NCI-H526 (cell line): ENCODE data around the gene C10orf53.

Experiments
- DNase-seq, 2 experiments: peaks; one replicate each; lab custom pipeline; 2025; lab: John Stamatoyannopoulos, UW

C10orf53 gene, protein sequence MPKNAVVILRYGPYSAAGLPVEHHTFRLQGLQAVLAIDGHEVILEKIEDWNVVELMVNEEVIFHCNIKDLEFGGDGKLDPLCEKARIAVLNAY

DNA sequence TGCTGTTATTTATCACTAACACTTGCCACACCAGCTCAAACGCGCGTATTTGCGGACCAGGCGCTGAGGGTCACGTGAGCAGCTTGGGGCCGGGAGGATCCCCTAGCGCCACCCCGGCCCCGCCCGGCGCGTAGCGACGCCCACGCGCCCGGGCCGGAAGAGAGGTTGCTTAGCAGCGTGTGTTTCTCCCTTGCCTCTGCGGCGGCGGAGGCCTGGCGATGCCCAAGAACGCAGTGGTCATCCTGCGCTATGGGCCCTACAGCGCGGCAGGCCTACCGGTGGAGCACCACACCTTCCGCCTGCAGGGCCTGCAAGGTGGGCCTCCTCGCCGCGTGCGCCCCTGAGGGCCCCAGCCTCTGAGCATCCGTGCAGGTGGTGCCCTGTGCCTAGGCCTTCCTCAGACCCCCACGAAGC lies at the start of gene C10orf53:
C10orf53 (plus strand) TSS at position 172 of the 414 bp plus-strand sequence; CDS start at position 219, 47 bp downstream.
- DNase-seq, result no peak

DNA sequence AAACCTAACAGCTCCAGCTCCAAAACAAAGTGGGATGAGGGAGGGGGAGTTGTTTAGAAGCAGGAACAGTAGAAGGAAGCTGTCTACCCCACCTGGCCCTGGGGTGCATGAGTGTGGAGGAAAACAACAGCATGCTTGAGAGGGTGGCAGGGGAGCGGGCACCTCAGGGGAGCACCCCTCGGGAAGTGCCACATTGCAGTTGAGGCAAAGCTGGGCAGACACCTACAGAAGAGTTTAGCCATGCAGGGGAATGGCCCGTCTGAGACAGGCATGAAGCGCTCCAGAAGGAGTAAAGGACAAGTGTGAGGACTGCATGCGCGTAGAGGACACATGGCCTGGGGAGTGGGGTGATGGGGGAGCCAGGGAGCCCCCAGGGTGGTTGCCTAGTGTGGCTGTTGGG lies 47.5 kb upstream of the C10orf53 start:
- DNase-seq, result no peak

DNA sequence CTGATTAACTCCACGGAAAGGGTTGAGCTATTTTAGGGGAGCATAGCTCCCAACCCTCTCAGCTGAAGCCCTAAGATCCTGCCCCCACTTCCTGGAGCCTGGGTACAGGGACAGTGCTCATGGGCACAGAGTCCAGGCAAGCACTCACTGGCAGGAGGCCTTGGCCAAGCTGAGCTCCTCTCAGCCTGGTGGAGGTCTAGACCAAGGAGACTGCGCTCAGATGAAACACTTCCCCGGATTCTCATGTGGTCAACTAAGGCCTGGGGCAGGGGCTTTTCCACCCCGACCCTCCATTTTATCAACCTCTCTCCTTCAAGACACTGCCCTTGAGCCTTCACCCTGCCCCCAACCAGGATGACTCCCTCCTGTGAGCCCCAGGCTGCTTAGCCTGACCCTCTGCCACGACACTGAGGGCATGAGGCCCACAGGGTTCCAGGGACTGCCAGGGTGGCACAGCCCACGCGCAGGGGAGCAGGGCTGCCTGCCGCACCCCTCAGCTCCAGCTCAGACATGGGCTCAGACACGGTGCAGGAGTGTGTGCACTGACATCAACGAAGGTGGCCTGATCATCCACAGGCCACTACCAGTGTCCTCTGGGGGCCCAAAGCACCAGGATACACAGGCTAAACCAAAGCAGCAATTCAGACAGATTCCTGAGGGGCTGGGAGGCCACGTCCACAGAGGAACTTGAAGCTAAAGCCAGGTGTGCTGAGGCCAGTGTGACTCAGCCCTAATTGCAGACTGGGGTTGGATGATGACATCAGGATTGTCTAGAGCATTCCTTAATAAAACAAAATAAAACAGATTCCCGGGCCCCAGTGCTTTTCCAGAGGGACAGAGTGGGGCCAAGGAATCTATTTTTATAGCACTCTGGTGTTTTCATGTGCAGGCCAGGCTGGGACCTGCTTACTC lies 46.8 kb upstream of the C10orf53 start:
- no peak for DNase-seq

DNA sequence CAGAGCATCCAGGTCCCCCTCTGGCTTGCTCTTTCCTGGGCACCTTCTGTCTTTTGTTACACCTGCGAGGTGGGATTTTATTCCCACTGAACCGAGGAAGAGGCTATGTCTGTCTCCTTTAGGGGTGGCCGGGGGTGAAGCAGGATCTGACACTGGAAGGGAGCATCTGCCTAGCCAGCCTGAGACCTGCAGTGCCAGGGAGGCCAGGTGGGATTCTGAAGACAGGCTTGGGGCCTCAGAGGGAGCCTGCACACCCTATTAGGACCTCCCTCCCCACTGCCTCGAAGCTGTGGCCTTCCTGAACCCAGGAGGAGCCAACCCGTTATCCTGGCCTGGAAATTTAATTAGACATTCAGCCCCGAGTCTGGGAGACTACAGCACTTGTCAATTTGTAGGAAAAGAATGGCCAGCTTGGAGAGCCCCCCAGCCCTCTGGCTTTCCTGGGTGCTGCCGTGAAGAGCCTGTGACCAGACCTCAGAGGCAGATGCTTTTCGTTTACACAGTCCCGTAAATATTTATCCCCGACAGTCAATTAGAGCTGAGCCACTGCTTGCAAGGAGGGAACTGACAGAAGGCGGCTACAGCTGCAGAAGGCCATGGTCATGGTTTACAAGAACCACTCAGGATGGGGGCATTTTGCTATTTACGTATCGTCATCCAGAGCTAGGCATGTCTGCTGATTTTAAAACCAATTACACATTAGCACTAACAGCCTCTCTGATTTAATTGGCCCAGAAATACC lies 46.0 kb upstream of the C10orf53 start:
- no peak for DNase-seq

DNA sequence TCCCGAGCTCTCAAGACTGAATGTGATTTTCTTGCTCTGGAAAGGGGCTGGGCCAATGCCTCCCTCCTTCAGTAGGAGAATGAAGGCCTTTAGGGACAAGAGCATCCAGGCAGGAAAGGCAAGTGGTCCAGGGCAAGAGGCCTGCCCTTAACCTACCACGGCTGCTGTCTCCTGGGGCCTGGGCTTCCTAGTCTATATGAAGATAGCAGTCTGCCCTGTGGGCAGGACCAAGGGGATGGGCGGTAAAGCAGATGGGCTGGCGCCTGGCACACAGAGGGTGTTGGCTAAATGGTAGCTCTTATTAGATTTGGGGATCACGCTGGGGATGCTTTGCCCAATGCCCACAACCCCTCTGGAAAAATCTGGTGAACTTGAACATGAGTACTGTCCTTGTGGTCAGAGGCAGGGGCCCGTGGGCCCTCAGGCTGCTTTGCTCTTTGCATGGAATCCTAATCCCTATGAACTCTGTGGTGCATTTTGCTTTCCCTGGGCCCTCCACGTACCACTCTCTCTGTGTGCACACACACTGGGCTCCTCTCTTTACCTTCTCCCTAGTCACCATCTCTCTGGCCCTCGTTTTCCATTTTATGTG lies 45.3 kb upstream of the C10orf53 start:
- DNase-seq, result no peak

DNA sequence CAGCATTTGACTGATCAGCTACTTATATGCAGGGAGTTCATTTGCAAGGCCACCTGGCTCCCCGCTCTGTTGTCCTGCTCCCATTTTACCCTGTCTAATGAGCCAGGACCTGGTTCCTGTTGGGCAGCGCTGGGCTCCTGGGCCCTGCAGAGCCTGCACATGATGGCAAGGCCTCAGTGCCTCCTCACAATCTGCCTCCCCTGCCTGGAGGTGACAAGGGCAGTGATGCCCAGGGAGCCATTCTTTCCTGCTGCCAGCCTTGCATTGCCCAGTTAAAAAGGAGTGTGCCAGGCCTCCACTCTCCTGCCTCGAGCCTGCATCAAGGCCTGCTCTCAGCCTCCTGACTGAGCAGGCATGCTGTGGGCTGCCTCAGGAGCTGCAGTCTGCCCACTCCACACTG lies 37.1 kb upstream of the C10orf53 start:
- DNase-seq, result no peak

DNA sequence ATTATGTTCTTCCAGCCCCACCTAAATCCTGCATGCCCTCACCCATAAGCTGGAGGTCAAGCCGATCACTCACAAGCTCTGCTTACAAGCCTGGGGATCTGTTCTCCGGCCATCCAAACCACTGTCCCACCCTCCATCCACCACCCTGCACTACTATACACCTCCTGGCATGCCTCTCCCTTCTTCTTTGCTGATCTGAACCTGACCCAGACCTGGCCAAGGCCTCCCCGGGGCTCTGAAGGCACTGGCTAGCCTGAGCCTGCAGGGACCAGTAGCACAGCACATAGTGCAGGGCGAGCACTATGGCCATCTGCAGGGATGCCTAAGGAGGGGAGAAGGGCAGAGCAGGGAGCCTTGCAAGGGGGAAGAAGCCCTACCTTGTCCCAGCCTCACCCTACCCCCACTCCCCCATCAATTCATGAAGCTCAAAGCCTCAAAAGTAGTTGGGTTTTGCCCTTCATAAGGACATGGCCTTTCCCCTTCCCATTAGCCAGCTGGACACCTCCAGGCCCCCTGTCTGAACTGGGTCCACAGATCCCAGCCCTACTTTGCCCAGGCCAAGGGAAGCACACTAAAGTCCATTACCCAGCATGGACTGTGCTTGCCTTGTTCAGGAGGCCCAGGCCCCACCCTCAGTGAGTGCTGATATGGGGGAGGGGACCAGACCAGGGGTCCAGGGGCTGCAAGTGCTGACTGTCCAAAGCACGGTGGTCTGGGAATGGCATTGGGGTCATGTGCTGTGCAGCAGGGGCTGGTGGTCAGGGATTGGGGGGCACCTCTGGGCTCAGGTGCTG lies 36.0 kb upstream of the C10orf53 start:
- no peak for DNase-seq

DNA sequence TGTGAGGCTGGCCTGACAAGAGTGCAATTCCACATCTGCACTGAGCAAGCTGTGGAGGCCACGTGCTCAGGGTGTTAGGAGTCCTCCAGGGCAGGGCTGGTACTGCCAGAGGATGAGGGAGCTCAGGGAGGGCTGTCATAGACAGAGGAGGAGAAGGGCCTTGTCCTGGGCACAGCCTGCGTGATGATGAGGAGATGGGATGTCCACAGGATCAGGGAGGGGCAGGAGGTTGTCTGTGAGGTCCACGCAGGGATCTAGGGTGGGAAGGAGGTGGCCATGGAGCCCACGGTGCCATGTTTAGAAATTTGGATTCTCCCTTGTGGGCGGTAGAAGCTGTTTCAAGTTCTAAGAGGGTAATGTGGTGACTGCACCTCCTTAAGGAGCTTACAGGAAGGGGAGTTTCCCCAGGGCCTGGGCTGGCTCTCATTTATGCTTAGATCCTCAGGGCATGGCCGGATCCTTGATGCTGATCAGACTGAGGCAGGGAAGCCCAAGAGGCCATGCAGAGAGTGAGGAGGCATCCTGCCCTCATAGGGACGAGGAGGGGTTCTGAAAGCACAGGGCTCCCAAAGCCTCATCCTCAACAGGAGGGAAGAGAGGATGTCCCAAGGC lies 35.3 kb upstream of the C10orf53 start:
- no peak for DNase-seq

DNA sequence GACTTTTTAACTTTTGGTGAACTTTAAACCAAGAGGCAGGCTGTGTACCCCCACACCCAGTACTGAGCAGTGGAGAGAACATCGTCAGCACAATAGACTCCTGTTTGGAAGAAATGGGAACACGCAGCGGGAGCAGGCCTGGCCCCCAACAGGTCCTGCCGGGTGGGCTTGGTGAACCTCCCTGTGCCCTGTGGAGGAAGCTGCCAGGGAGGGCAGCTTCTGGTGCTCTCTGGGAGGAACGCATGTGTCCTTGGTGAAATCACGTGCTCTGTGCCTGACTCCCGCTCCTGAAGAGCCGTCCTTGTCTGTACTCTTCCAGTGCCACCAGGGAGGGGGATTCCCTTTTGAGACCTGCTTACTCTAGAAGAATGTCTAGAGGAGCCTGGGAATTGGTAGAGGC lies 34.0 kb upstream of the C10orf53 start:
- no peak for DNase-seq

DNA sequence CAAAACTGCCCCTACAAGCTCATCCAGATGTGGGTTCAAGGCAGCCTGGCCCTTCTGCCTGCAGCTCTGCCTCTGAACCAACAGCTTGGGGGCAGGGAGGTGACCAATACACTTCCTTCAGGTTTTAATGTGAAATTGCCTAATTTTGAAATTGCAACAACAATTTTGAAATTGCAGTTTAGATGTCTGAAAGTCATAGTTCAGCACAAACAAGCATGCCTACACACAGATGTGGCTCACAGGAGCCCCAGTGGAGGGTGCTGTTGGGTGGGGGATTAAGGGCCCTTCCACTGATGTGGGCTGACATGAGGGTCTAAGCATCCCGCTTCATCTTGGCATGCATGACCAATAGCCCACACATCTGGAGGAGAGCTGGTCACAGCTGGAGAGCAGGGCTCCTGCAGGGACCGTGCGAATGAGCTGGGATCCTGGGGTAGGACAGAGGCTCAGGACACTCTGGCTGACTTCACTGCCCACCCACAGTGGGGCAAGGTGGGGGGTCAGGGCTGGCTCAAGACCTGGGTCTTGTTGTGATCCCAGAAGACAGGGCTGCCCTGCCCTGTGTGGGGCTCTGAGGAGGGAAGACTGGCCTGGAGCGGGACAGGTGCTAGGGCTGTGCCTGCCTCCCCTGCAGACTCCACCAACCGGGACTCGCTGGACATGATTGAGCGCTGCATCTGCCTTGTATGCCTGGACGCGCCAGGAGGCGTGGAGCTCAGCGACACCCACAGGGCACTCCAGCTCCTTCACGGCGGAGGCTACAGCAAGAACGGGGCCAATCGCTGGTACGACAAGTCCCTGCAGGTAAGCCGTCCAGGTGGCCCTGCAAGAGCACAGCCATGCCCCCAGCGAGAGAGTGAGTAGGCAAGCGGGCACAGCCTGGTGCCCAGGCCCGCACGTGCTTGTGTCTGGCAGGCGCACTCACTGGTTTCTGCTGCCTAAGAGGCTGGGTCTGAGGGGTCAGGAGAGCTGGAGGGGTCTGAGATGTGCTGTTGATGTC lies 33.3 kb upstream of the C10orf53 start:
- DNase-seq, result peak in 1 of 2 experiments; percentile 25

DNA sequence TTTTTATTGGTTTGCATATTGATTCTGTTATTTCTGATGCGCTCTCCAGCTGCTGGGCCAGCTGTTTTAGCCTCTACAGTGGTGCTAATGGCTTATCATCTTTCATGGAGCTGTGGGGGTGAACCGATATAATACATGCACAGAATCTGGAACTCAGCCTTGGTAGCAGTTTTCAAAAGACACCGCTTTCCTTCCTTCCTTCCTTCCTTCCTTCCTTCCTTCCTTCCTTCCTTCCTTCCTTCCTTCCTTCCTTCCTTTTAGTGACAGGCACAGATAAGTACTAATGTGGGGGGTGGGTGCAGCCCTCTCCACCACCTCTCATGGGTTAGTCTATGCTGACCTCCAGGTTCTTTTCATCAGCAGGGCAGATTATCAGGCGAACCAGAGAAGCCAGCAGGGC lies 31.9 kb upstream of the C10orf53 start:
- no peak for DNase-seq

DNA sequence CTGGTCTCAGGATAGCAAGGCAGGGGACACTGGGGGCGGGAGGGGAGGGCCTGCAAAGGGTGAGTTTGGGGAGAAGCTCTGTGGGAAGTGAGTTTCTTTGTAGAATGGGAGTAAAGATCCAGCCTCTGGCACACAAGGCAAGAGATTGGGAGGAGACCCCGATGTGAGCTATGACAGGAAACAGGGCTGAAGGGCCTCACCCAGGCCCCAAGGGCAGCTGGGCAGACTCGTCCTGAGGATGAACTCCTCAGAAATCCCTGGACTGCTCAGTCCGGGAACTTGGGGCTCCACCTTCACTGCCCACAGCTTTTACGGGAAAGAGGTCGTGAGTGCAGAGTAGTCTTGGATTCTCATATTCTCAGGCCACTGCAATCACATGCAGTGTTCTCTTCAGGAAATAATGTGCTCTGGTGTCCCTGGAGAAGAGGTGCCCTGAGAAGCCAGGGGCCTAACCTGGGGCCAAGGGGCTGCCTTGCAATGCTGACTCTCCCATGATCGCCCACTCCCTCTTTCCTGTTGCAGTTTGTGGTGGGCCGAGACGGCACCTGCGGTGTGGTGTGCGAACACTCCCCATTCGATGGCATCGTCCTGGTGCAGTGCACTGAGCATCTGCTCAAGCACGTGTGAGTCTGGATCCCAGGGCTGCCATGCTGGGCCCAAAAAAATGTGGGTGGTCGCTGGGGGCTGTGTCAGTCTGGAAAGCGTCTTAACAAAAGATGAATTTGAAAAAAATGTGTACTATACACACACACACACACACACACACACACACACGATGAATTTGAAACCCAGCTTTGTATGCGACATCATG lies 31.3 kb upstream of the C10orf53 start:
- DNase-seq, result no peak

DNA sequence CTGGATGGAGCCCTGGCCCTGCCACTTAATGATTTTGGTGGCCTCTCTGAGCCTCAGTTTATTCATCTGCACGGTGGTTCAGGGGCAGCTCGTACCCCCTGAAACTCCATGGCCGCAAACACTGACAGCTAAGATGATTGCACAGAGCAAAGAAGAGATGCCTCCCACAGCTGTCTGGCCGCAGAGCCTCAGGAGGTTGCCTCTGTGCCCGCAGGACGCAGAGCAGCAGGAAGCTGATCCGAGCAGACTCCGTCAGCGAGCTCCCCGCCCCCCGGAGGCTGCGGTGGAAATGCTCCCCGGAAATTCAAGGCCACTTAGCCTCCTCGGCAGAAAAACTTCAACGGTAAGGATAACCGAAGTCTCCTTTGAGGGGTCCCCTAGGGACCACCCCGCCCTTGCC lies 30.2 kb upstream of the C10orf53 start:
- peak; percentile 83 to 87 for DNase-seq

DNA sequence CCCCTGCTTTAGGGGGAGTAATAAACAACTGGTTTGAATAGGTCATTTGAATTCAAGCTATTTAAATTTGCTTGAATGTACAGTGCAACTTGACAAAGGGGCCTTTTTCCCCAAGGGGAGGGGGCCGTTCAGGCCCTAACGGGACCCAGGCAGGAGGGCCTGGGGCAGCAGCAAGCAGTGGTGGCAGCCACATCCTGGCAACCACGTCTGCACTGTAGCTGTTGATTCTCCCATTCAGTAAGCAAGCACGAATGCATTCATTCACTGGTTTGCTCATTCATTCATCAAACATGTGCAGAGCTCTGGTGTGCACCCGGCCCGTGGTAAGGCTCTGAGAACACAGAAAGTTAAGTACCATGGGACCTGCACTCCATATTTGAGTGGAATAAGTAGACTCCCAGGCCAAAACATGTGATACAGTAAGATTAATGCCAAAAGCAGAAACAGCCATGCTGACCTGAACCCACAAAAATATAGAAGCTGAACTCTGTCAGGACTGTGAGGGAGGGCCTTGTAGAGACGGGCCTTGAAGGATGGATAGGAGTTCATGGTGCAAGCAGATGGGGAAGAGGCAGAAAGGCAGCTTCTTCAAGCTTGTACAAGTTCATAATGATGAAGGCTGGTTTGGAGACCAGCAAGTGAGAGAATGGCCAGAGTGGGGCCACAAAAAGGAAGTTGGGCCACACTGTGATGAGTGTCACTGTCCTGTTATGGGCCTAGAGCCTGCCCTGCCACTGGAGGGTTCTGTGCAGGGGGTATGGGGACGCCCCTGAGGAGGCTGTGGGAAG lies 29.3 kb upstream of the C10orf53 start:
- DNase-seq, result peak in 1 of 2 experiments; percentile 94

DNA sequence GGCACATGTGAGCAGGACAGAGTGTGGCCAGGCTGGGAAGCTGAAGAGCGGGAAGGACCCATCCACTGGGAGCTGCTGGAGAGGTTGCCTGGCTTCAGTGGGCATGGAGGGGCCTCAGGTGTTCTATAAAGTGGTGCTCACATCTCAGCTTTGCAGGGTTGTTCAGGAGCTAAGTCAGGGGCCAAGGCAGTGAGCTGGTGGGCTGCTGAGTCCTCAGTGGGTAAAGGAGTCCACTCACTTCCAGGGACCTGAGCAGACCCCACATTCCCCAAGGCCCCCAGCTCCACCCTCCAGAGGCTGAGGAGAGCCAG lies 28.8 kb upstream of the C10orf53 start:
- no peak for DNase-seq

DNA sequence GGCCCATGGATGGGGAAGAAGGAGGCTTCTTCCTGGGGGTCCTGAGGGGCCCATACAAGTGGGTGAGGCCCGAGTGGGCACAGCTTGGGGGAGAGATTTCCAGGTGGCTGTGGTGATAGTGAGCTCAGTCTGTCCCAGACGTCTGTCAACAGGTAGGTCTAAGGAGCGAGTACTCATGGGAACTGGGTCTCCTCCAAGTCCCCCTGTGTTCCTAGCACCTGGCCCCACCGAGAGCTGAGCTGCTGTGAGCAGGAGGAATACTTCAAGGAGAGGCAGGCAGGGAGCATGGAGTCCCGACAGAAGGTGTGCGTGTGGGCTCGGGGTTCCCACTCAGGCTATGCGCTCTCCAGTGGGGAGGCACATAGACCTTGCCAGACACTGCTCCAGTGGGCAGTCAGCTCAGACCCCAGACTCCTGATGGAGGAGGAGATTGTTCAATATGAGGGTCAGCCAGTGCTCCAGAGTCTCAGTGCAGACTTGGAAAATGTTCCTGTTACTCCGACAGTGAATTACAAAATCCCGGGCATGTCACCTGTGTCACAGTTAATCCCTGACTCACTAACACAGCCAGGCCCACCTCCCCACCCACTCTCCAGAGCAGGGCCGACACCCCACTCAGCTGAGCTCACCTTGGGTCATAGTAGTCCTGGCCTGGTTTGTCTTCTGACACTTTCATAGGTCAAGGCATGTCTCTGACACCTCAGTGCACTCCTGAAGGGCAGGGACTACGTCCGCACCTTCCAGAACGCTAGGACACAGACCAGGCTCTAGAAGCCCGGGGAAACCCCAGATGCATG lies 28.2 kb upstream of the C10orf53 start:
- peak in 1 of 2 experiments; percentile 28 for DNase-seq

DNA sequence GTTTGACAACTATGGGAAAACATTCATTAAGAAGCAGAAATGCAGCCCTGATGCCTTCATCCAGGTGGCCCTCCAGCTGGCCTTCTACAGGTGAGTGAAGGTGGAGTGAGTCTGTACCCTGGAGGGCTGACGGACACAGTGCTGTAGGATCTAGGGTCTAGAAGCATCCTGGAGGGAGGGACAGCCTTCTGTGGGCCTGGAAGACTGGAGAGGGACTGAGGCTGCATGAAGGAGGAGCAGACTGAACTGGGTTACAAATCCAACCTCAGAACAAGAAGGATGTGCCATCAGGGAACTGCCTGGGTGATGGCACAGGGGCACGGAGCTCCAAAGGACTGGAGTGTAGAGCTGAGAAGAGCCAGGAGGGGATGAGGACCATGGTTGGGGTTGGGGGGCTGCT lies 27.5 kb upstream of the C10orf53 start:
- no peak for DNase-seq
